Lung (tissue), 12 donors: ENCODE measurements around the gene RNF150. TPM values are rescaled to one million over a fixed set of nuclear protein-coding genes. Genes with fewer than 3 reads are reported as not detected.

Experiments
- ATAC-seq: fragments of 200-7000 bp; cut with Tn5 transposase; one replicate; pipeline ENCODE4 v1.9.1; 2020; ENCODE audit warnings: moderate number of reproducible peaks; ENCODE audit not compliant: insufficient read depth, low FRiP score
- DNase-seq, 3 donors: peaks; one replicate each; pipeline ENCODE4 v3.0.0-alpha.2; 2013 to 2017
- H3K27ac ChIP-seq, 2 donors: one replicate each; pipeline ENCODE4 v1.5.1; 2013; ENCODE audit warnings: mild to moderate bottlenecking in 2 of 2, moderate library complexity in 2 of 2, control low read depth in 1 of 2, inconsistent platforms in 1 of 2, low read depth in 1 of 2, low read length in 1 of 2
- H3K27me3 ChIP-seq, 3 donors: one replicate each; pipeline ENCODE4 v1.5.1; 2013; ENCODE audit warnings: low read length in 2 of 3; ENCODE audit not compliant: control insufficient read depth in 3 of 3, insufficient read depth in 3 of 3
- H3K36me3 ChIP-seq, 4 donors: one replicate each; pipeline ENCODE4 v1.5.1; 2013; ENCODE audit warnings: low read length in 4 of 4, mild to moderate bottlenecking in 1 of 4, moderate library complexity in 1 of 4; ENCODE audit not compliant: control insufficient read depth in 4 of 4, insufficient read depth in 4 of 4
- H3K4me1 ChIP-seq, 5 donors: one replicate each; pipeline ENCODE4 v1.5.1; 2013; ENCODE audit warnings: low read length in 5 of 5, mild to moderate bottlenecking in 2 of 5, moderate library complexity in 1 of 5; ENCODE audit not compliant: control insufficient read depth in 5 of 5, insufficient read depth in 5 of 5
- H3K4me3 ChIP-seq: one replicate; pipeline ENCODE4 v1.5.1; 2013; ENCODE audit warnings: mild to moderate bottlenecking, control low read depth, moderate library complexity
- H3K9ac ChIP-seq, 2 donors: one replicate each; pipeline ENCODE4 v1.5.1; 2013; ENCODE audit warnings: low read length in 2 of 2, control low read depth in 1 of 2; ENCODE audit not compliant: insufficient read depth in 1 of 2
- H3K9me3 ChIP-seq, 4 donors: one replicate each; pipeline ENCODE4 v1.5.1; 2013; ENCODE audit warnings: low read length in 3 of 4, mild to moderate bottlenecking in 1 of 4, moderate library complexity in 1 of 4; ENCODE audit not compliant: control insufficient read depth in 4 of 4, insufficient read depth in 3 of 4
- WGBS, 2 donors: extraction: QIAGEN DNeasy Blood & Tissue Kit; methylation state at CpG; one replicate each; pipeline ENCODE4 v1.1.7; 2013; 5-methylcytosine and 5-hydroxymethylcytosine counted together
- polyA plus RNA-seq, 2 donors: library from polyadenylated mRNA; stranded (reverse); fragments of 200-250 nt; gene quantifications; one replicate each; pipeline ENCODE4 v1.2.1, GENCODE V29; 2013
- total RNA-seq, 2 donors: library from RNA; depleted of rRNA in 1 of 2; stranded (reverse); fragments of >200 nt in 1 of 2; gene quantifications; one replicate each; pipeline ENCODE4 v1.2.1, GENCODE V29; 2014 to 2021
- TF ChIP-seq, protein P1 (sequence below): IDR thresholded peaks from 2 replicates; pipeline ENCODE4 v1.5.1; 2012; ENCODE audit warnings: mild to moderate bottlenecking; ENCODE audit errors: control extremely low read depth, extremely low read depth
- donor health status: control.
- donor health status: control.
- donor health status: Bipolar disorder and iron deficiency.
- donor health status: healthy.
- donor health status: DM: yes; HTN: yes; CAD: no.

Gene RNF150
- total and polyA plus RNA-seq, 4 donors = 0.18 to 19.3 (median 2.1) TPM

DNA sequence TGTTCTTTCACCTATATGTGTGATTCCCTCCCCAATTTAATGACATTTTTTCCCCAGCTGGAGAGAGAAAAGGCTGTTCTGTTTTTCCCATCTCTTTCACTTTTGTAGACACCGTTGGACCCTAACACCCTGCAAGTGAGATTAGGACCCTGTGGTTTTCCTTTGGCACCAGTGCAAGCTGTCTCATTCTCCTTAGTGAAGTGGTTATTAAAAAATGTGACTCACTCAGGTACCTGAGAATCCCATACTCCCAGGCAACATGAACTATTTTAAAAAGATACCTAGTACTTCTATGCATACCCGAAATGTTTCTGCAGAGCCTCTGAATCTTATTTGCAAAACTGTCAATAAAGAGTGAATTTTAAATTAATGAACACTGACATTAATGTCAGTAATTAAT lies 201.4 kb downstream of the RNF150 start:
- TF ChIP-seq, protein P1, sequence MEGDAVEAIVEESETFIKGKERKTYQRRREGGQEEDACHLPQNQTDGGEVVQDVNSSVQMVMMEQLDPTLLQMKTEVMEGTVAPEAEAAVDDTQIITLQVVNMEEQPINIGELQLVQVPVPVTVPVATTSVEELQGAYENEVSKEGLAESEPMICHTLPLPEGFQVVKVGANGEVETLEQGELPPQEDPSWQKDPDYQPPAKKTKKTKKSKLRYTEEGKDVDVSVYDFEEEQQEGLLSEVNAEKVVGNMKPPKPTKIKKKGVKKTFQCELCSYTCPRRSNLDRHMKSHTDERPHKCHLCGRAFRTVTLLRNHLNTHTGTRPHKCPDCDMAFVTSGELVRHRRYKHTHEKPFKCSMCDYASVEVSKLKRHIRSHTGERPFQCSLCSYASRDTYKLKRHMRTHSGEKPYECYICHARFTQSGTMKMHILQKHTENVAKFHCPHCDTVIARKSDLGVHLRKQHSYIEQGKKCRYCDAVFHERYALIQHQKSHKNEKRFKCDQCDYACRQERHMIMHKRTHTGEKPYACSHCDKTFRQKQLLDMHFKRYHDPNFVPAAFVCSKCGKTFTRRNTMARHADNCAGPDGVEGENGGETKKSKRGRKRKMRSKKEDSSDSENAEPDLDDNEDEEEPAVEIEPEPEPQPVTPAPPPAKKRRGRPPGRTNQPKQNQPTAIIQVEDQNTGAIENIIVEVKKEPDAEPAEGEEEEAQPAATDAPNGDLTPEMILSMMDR = no peak
- H3K4me1 ChIP-seq = peaks cover 0 to 23% (median 12%) of the 10 kb centered on the region in 5 donors
- H3K27ac ChIP-seq = peak overlapping the region in 1 of 2 donors; percentile 66
- no peaks in the 10 kb centered on the region for H3K27me3 ChIP-seq
- WGBS, 2 donors = 21 to 49% methylated on average over 2 of the region's 2 CpGs
- H3K4me3 ChIP-seq = no peak overlapping the region
- ATAC-seq = no peak
- H3K36me3 ChIP-seq = peaks cover 0 to 2% (median 0%) of the 10 kb centered on the region in 4 donors
- no peaks in the 10 kb centered on the region for H3K9me3 ChIP-seq
- H3K9ac ChIP-seq = no peak overlapping the region
- DNase-seq = no peak

DNA sequence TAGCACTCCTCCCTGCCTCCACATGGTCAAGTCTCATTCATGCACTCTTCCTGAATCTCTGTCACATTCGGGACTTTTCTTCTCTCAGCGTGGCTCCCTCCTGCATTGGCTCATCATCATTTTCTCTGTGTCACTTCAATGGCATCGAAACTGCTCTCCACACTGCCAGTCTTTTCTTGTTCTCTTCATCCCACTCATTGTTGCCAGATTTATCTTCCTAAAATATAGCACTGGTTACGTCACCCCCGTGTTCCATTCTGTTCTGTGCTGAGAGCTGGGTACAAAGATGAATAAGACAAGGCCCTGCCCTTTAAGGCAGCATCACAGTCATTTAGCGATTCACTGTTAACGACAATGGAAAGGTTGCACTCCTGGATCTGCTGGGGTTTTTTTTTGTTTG lies 202.7 kb downstream of the RNF150 start:
- WGBS, 2 donors = 80 to 91% methylated on average over 7 of the region's 7 CpGs
- ATAC-seq (no peak), DNase-seq (no peak)
- H3K36me3 ChIP-seq = peaks cover 0 to 2% (median 0%) of the 10 kb centered on the region in 4 donors
- H3K27ac ChIP-seq = peak overlapping the region in 1 of 2 donors; percentile 58
- H3K9ac ChIP-seq = no peak overlapping the region
- H3K4me3 ChIP-seq = no peak overlapping the region
- TF ChIP-seq, protein P1 = no peak
- peaks cover 0 to 26% (median 12%) of the 10 kb centered on the region in 5 donors for H3K4me1 ChIP-seq
- H3K27me3 ChIP-seq = no peaks in the 10 kb centered on the region
- H3K9me3 ChIP-seq = no peaks in the 10 kb centered on the region

GRCh38 chr4:140930011-140930410 lies 203.3 kb downstream of the RNF150 start:
- ATAC-seq (no peak), DNase-seq (no peak)
- Histone ChIP-seq H3K27me3 (no peaks in the 10 kb centered on the region), H3K27ac (no peak overlapping the region), H3K4me1 (peaks cover 2 to 26% (median 12%) of the 10 kb centered on the region in 5 donors), H3K9me3 (no peaks in the 10 kb centered on the region), H3K9ac (no peak overlapping the region), H3K36me3 (peaks cover 0 to 3% (median 0%) of the 10 kb centered on the region in 4 donors), H3K4me3 (no peak overlapping the region)
- TF ChIP-seq, protein P1 = no peak
- WGBS, 2 donors = 88 to 89% methylated on average over 3 of the region's 3 CpGs

GRCh38 chr4:140928880-140929279 lies 204.4 kb downstream of the RNF150 start:
- H3K9ac ChIP-seq = no peak overlapping the region
- peaks cover 2 to 22% (median 6%) of the 10 kb centered on the region in 5 donors for H3K4me1 ChIP-seq
- DNase-seq (no peak), ATAC-seq (no peak)
- H3K27ac ChIP-seq = no peak overlapping the region
- WGBS, 2 donors = 47 to 52% methylated on average over 3 of the region's 3 CpGs
- H3K4me3 ChIP-seq = no peak overlapping the region
- H3K36me3 ChIP-seq = peaks cover 0 to 5% (median 0%) of the 10 kb centered on the region in 4 donors
- TF ChIP-seq, protein P1 = no peak
- H3K27me3 ChIP-seq = no peaks in the 10 kb centered on the region
- no peaks in the 10 kb centered on the region for H3K9me3 ChIP-seq
